K562 (cell line): ENCODE measurements around the gene C19orf44. TPM values are rescaled to one million over a fixed set of nuclear protein-coding genes. Genes with fewer than 3 reads are reported as not detected.

ENCODE experiments used
- ASH1L ChIP-seq: fragments of 450-650 bp; IDR thresholded peaks from 2 replicates; pipeline ENCODE4 v1.6.1; 2018; ENCODE audit warnings: borderline replicate concordance, mild to moderate bottlenecking, low read depth; ENCODE audit not compliant: partially characterized antibody
- CREM ChIP-seq: IDR thresholded peaks from 2 replicates; pipeline ENCODE4 v1.6.1; 2014; ENCODE audit warnings: antibody characterized with exemption, low read depth
- DACH1 ChIP-seq: fragments of 450-650 bp; IDR thresholded peaks from 2 replicates; pipeline ENCODE4 v1.6.1; 2018; ENCODE audit not compliant: partially characterized antibody
- ELF1 ChIP-seq: fragments of 200-800 bp; sonication (Bioruptor generic); IDR thresholded peaks from 2 replicates; pipeline ENCODE4 v1.6.1; 2016; ENCODE audit warnings: missing genetic modification characterization, missing compliant biosample characterization
- EP300 ChIP-seq: IDR thresholded peaks from 2 replicates; pipeline ENCODE4 v1.6.1; 2012; ENCODE audit warnings: low read length, improper control_type of control experiment
- GABPB2 ChIP-seq: fragments of 250-450 bp; sonication (Bioruptor Pico); conservative IDR thresholded peaks from 2 replicates; pipeline ENCODE4 v1.5.1; 2021; ENCODE audit warnings: mild to moderate bottlenecking
- GATAD2B ChIP-seq: fragments of 450-650 bp; IDR thresholded peaks from 2 replicates; pipeline ENCODE4 v1.6.1; 2017; ENCODE audit warnings: mild to moderate bottlenecking, borderline replicate concordance
- HDAC1 ChIP-seq, 2 experiments: fragments of 450-650 bp; IDR thresholded peaks; 2 replicates each; pipeline ENCODE4 v1.6.1; 2016 to 2017; ENCODE audit warnings: inconsistent platforms in 1 of 2, mild to moderate bottlenecking in 1 of 2, moderate library complexity in 1 of 2
- KDM4B ChIP-seq, 2 experiments: fragments of 450-650 bp in 1 of 2; sonication (generic) in 1 of 2; IDR thresholded peaks; 2 replicates each; pipeline ENCODE4 v1.6.1; 2016 to 2017; ENCODE audit warnings: borderline replicate concordance in 2 of 2, antibody characterized with exemption in 1 of 2, low read depth in 1 of 2, mild to moderate bottlenecking in 1 of 2
- KLF1 ChIP-seq: fragments of 450-650 bp; IDR thresholded peaks from 2 replicates; pipeline ENCODE4 v1.6.1; 2016; ENCODE audit warnings: missing genetic modification characterization, missing compliant biosample characterization
- KLF16 ChIP-seq: IDR thresholded peaks from 2 replicates; pipeline ENCODE4 v1.6.1; 2016; ENCODE audit warnings: antibody characterized with exemption
- L3MBTL2 ChIP-seq: fragments of 450-650 bp; IDR thresholded peaks from 2 replicates; pipeline ENCODE4 v1.6.1; 2016; ENCODE audit warnings: mild to moderate bottlenecking, moderate library complexity
- MYC ChIP-seq, 2 experiments: fragments of 250-450 bp in 1 of 2; sonication (Bioruptor Pico) in 1 of 2; IDR thresholded peaks; 2 replicates each; pipeline versions ENCODE4 v1.5.1 to v1.6.1; 2012 to 2021; ENCODE audit warnings: low read depth in 2 of 2, borderline replicate concordance in 1 of 2, improper control_type of control experiment in 1 of 2, low read length in 1 of 2, mild to moderate bottlenecking in 1 of 2, moderate library complexity in 1 of 2
- NFXL1 ChIP-seq: fragments of 450-650 bp; formaldehyde crosslinking; IDR thresholded peaks from 2 replicates; pipeline ENCODE4 v1.4.0; 2021; ENCODE audit warnings: mild to moderate bottlenecking
- PCBP2 ChIP-seq: fragments of 200-400 bp; formaldehyde crosslinking; IDR thresholded peaks from 2 replicates; pipeline ENCODE4 v1.6.1; 2018; ENCODE audit warnings: low read length, low read depth, mild to moderate bottlenecking, moderate library complexity; ENCODE audit not compliant: poor library complexity, severe bottlenecking
- POLR2A ChIP-seq: fragments of 450-650 bp; conservative IDR thresholded peaks from 2 replicates; pipeline ENCODE4 v1.6.1; 2016
- SMAD3 ChIP-seq: fragments of 450-650 bp; formaldehyde crosslinking; conservative IDR thresholded peaks from 2 replicates; pipeline ENCODE4 v1.4.0; 2020; ENCODE audit warnings: mild to moderate bottlenecking
- ZBTB2 ChIP-seq: fragments of 450-650 bp; IDR thresholded peaks from 2 replicates; pipeline ENCODE4 v1.6.1; 2016; ENCODE audit warnings: antibody characterized with exemption
- ZBTB43 ChIP-seq: sonication (generic); formaldehyde crosslinking; IDR thresholded peaks from 2 replicates; pipeline ENCODE4 v1.8.0; 2023; ENCODE audit warnings: mild to moderate bottlenecking, missing genetic modification reagents
- ZNF121 ChIP-seq: sonication (generic); formaldehyde crosslinking; conservative IDR thresholded peaks from 2 replicates; pipeline ENCODE4 v1.8.0; 2022; ENCODE audit warnings: missing genetic modification reagents
- ZNF197 ChIP-seq: fragments of 200-800 bp; sonication (Bioruptor generic); IDR thresholded peaks from 2 replicates; pipeline ENCODE4 v1.6.1; 2016; ENCODE audit warnings: low read depth, missing genetic modification characterization, missing compliant biosample characterization
- ZNF311 ChIP-seq: fragments of 250-450 bp; sonication (Bioruptor Pico); IDR thresholded peaks from 2 replicates; pipeline ENCODE4 v1.4.0; 2020; ENCODE audit warnings: mild to moderate bottlenecking, moderate library complexity
- ZNF354B ChIP-seq: fragments of 250-450 bp; sonication (Bioruptor Pico); IDR thresholded peaks from 2 replicates; pipeline ENCODE4 v1.4.0; 2020
- ZNF717 ChIP-seq: fragments of 250-450 bp; sonication (Bioruptor Pico); IDR thresholded peaks from 2 replicates; pipeline ENCODE4 v1.5.0; 2021
- ZNF76 ChIP-seq: fragments of 250-450 bp; sonication (Bioruptor Pico); IDR thresholded peaks from 2 replicates; pipeline ENCODE4 v1.4.0; 2020; ENCODE audit warnings: mild to moderate bottlenecking, moderate library complexity, borderline replicate concordance
- ZNF778 ChIP-seq: fragments of 450-650 bp; formaldehyde crosslinking; IDR thresholded peaks from 2 replicates; pipeline ENCODE4 v1.4.0; 2020; ENCODE audit warnings: mild to moderate bottlenecking, moderate library complexity
- ZNF785 ChIP-seq: fragments of 250-450 bp; sonication (Bioruptor Pico); IDR thresholded peaks from 2 replicates; pipeline ENCODE4 v1.4.0; 2020; ENCODE audit warnings: mild to moderate bottlenecking
- polyA plus RNA-seq, 8 experiments: library from polyadenylated mRNA; depleted of rRNA in 4 of 8; stranded (reverse) in 5 of 8; unstranded in 3 of 8; fragments of >200 nt; fragmentation: Nextera tagmentation in 2 of 8; fragmentation: Illumina TruSeq in 1 of 8; extraction: Ambion mirVana in 2 of 8; extraction: Trizol in 1 of 8; gene quantifications; 2 replicates each; pipeline versions ENCODE4 v1.2.1 to v1.2.3, GENCODE V29; 2011 to 2014; ENCODE audit warnings: inconsistent platforms in 1 of 8, missing spikeins in 1 of 8
- total RNA-seq, 7 experiments: library from RNA; depleted of rRNA in 6 of 7; stranded (reverse); fragments of >200 nt in 6 of 7; fragmentation: Illumina TruSeq in 2 of 7; extraction: Trizol in 2 of 7; gene quantifications; 2 replicates each; pipeline versions ENCODE4 v1.2.1 to v1.2.3, GENCODE V29; 2011 to 2021; ENCODE audit warnings: low replicate concordance in 1 of 7
- TF ChIP-seq, protein P1 (sequence below): fragments of 450-650 bp; formaldehyde crosslinking; IDR thresholded peaks from 2 replicates; pipeline ENCODE4 v1.4.0; 2022; ENCODE audit warnings: missing genetic modification characterization

Gene C19orf44
- total and polyA plus RNA-seq, 9 of the 15 experiments (the other 6 are each of a cell fraction or from before 2014, with no cell fraction given) = 0.41 to 7.7 (median 3.5) TPM

DNA sequence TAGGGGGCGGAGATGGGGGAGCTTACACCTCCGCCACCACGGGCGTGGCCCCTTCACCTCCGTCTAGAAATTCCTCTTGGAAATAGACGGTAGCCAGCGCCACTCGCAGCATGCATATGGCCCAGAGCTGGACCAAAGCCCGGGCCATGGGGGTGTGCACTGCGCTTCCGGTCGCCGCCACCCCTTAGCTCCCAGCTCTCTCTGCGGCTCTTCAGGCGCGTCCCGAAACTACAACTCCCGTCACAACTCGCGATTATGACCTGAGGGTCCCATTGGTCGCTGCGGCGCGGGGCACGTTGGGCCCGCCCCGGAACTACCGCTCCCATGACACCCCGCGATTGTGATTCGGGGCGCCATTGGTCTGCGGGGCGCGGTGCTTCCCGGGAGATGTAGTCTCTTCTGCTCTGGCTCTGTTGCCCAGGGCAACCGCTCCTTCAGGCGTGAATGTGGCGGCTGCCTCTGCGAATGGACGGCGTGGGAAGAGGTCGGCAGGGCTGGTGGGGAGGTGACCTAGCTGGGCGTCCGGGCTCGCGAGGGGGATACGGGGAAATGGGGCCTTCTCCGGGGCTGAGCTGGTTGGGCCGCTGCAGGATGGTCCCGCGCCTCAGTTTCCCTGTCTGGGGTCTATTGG, at the start of gene C19orf44, which contains the start of gene CALR3 (continued):
- TF ChIP-seq, protein P1, sequence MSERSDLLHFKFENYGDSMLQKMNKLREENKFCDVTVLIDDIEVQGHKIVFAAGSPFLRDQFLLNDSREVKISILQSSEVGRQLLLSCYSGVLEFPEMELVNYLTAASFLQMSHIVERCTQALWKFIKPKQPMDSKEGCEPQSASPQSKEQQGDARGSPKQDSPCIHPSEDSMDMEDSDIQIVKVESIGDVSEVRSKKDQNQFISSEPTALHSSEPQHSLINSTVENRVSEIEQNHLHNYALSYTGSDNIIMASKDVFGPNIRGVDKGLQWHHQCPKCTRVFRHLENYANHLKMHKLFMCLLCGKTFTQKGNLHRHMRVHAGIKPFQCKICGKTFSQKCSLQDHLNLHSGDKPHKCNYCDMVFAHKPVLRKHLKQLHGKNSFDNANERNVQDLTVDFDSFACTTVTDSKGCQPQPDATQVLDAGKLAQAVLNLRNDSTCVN (CRISPR knock-in tag) = 0 out of 2 replicates have a peak, but pooled peaks have one; percentile 65
- peak; percentile 76 for TF ChIP-seq MYC (IDR thresholded peaks at IDR 0.05; ENCODE audit: low read depth, low read length)
- no peak for TF ChIP-seq MYC (CRISPR knock-in tag; IDR thresholded peaks at IDR 0.05; ENCODE audit: borderline replicate concordance, low read depth)
- peak in 1 of 2 experiments; percentile 94; a peak in 2 of 4 replicates for TF ChIP-seq HDAC1 (IDR thresholded peaks at IDR 0.05)
- no peak for TF ChIP-seq ZNF785 (CRISPR knock-in tag)
- peak in 1 of 2 experiments; percentile 54; a peak in 1 of 4 replicates for TF ChIP-seq KDM4B (IDR thresholded peaks at IDR 0.05; ENCODE audit: borderline replicate concordance in 2 of 2, low read depth in 1 of 2)
- TF ChIP-seq ZBTB2 = no peak
- TF ChIP-seq ZNF354B (CRISPR knock-in tag) = no peak
- TF ChIP-seq ASH1L = peak; percentile 80
- TF ChIP-seq ZNF76 (CRISPR knock-in tag) = peak; percentile 65; the same call in 1 of the 2 replicates
- TF ChIP-seq ELF1 (tag) = peak; percentile 95
- no peak for TF ChIP-seq ZNF121 (CRISPR knock-in tag)
- TF ChIP-seq PCBP2 = no peak
- TF ChIP-seq EP300 = 0 out of 2 replicates have a peak, but pooled peaks have one; percentile 22
- peak; percentile 79 for TF ChIP-seq L3MBTL2
- no peak for TF ChIP-seq NFXL1 (CRISPR knock-in tag)
- no peak for TF ChIP-seq ZNF717 (CRISPR knock-in tag)
- no peak for TF ChIP-seq GABPB2 (CRISPR knock-in tag)
- TF ChIP-seq ZNF311 (CRISPR knock-in tag) = 0 out of 2 replicates have a peak, but pooled peaks have one; percentile 38
- TF ChIP-seq KLF16 = no peak
- TF ChIP-seq POLR2A = peak; percentile 90
- TF ChIP-seq ZNF778 = no peak
- TF ChIP-seq GATAD2B = no peak
- no peak for TF ChIP-seq DACH1
- TF ChIP-seq ZNF197 (CRISPR knock-in tag) = peak; percentile 83; the same call in 1 of the 2 replicates
- TF ChIP-seq KLF1 (tag) = peak; percentile 89
- peak; percentile 44; the same call in 1 of the 2 replicates for TF ChIP-seq SMAD3 (CRISPR knock-in tag)
- TF ChIP-seq CREM = peak; percentile 94
- TF ChIP-seq ZBTB43 (CRISPR knock-in tag) = no peak
